WERI-Rb-1 (cell line): ENCODE results near the gene CEP83.

Experiments
- DNase-seq: peaks from one replicate; pipeline ENCODE4 v3.0.0-alpha.2; 2020
- H3K27ac ChIP-seq: fragments of 250-450 bp; sonication (Bioruptor Pico); 2 replicates; pipeline ENCODE4 v1.5.1; 2020; ENCODE audit warnings: mild to moderate bottlenecking, moderate library complexity
- H3K27me3 ChIP-seq: fragments of 250-450 bp; sonication (Bioruptor Pico); 2 replicates; pipeline ENCODE4 v1.5.1; 2021; ENCODE audit warnings: mild to moderate bottlenecking, low read depth, moderate library complexity; ENCODE audit not compliant: insufficient read depth, severe bottlenecking
- H3K36me3 ChIP-seq: fragments of 250-450 bp; sonication (Bioruptor Pico); 2 replicates; pipeline ENCODE4 v1.5.1; 2020; ENCODE audit warnings: mild to moderate bottlenecking, moderate library complexity
- H3K4me3 ChIP-seq: 2 replicates; pipeline ENCODE4 v1.5.1; 2011; ENCODE audit warnings: low read depth, mild to moderate bottlenecking, control low read depth, low read length
- H3K9me3 ChIP-seq: fragments of 250-450 bp; sonication (Bioruptor Pico); 2 replicates; pipeline ENCODE4 v1.5.1; 2021; ENCODE audit warnings: mild to moderate bottlenecking, moderate library complexity; ENCODE audit not compliant: severe bottlenecking
- TF ChIP-seq, protein P1 (sequence below): IDR thresholded peaks from 2 replicates; pipeline ENCODE4 v1.5.1; 2011; ENCODE audit warnings: low read depth, mild to moderate bottlenecking, control low read depth, inconsistent platforms, low read length

The CEP83 gene

DNA sequence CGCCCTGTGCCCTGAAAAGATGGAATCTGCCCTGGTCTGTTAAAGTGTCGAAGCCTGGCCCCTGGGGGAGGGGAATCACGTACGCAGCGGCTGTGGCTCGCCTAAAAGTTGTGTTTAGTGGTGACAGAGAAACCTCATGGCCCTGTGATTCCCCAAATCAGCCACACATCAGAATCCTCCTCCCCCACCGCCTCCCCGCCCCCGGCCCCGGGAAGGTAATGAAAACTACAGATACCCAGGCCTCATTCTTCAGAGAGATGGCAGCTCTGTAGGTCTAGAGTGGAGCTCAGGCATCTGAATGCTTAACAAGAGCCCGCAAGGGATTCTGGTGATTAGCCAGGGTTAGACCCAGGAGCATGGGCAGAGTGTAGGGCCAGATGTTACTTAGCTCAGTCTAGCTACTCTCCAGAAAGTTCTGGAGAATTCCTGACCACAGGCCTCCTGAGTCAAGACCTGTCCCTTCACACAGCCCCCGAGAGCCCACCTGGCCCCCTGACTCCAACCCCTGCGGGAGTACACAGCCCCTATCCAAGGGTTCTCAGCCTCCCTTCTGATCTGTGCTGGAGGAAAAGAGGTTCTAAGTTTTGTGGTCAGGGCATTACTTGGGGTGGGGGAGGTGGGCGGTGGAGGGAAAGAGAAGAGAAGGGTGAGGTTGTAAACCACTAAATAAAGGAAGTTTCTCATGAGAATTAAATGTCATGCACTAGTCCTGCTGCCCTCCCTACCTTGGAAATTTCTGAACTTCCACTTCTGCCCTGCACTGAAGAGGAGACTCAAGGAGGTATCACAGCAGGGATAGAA, 196.5 kb downstream of the CEP83 start:
- H3K27me3 ChIP-seq: no peaks in the 10 kb centered on the region
- no peak overlapping the region for H3K4me3 ChIP-seq
- no peak for DNase-seq
- no peaks in the 10 kb centered on the region for H3K36me3 ChIP-seq
- no peak overlapping the region for H3K27ac ChIP-seq
- H3K9me3 ChIP-seq: no peaks in the 10 kb centered on the region
- TF ChIP-seq, protein P1, sequence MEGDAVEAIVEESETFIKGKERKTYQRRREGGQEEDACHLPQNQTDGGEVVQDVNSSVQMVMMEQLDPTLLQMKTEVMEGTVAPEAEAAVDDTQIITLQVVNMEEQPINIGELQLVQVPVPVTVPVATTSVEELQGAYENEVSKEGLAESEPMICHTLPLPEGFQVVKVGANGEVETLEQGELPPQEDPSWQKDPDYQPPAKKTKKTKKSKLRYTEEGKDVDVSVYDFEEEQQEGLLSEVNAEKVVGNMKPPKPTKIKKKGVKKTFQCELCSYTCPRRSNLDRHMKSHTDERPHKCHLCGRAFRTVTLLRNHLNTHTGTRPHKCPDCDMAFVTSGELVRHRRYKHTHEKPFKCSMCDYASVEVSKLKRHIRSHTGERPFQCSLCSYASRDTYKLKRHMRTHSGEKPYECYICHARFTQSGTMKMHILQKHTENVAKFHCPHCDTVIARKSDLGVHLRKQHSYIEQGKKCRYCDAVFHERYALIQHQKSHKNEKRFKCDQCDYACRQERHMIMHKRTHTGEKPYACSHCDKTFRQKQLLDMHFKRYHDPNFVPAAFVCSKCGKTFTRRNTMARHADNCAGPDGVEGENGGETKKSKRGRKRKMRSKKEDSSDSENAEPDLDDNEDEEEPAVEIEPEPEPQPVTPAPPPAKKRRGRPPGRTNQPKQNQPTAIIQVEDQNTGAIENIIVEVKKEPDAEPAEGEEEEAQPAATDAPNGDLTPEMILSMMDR: no peak

DNA sequence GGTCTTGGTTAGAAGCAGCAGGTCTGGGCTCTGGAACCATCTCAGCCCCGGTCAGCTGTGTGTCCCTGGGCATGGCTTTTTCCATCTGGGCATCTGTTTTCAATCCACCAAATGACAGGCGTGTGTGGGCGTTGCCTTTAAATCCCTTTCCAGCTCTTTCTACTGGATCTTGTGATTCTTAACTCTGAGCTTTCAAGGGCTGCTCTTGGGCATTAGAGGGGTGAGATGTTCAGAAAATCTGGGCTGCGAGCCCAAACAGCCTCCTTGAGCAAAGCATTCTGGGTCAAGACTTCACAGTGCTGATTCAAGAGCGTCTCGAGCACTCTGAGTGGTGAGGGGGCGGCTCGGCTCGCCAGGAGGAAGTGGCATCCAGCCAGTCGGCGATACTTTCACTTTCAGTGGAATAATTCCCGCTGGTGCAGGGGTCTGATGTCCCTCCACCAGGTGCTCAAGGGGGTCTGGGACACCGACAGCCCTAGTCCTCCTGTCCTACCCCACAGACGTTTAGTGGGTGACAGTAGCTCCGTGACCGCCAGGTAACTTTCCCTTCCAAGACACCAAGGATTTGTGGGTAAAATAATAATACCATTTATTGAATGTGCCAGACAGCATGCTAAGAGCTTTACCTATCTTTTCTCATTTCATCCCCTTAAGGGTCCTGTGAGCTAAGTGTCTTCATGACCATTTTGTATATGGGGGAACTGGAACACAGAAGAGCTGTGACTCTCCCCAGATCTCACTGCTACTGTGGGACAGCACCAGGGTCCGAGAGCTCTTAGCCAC, 197.2 kb downstream of the CEP83 start:
- no peak overlapping the region for H3K4me3 ChIP-seq

DNA sequence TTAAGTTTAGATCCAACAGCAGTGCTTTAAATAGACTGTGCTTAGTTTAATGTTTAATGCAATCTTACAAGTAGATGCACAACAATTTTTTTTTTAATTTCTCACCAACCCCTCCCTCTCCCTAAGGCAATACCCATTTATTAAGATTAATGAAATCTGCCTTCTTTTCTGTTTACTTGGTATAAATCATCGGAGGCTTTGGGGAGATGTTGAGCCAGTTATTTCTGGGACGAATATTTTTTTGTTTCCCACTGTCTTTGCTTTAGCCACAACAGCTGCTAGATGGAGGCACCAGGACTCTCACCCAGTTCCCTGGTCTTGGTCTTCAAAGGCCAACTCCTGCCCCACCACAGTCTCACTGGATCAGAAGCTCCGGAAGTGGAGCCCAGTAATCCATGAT, 197.9 kb downstream of the CEP83 start:
- Histone ChIP-seq H3K36me3 (no peaks in the 10 kb centered on the region), H3K4me3 (no peak overlapping the region), H3K27me3 (no peaks in the 10 kb centered on the region), H3K27ac (no peak overlapping the region), H3K9me3 (no peaks in the 10 kb centered on the region)
- DNase-seq: no peak
- TF ChIP-seq, protein P1: no peak

More for the DNA sequence above, 197.2 kb downstream of the CEP83 start:
- H3K9me3 ChIP-seq: no peaks in the 10 kb centered on the region
- H3K36me3 ChIP-seq: no peaks in the 10 kb centered on the region
- no peaks in the 10 kb centered on the region for H3K27me3 ChIP-seq
- DNase-seq: no peak
- TF ChIP-seq, protein P1: no peak
- H3K27ac ChIP-seq: no peak overlapping the region

DNA sequence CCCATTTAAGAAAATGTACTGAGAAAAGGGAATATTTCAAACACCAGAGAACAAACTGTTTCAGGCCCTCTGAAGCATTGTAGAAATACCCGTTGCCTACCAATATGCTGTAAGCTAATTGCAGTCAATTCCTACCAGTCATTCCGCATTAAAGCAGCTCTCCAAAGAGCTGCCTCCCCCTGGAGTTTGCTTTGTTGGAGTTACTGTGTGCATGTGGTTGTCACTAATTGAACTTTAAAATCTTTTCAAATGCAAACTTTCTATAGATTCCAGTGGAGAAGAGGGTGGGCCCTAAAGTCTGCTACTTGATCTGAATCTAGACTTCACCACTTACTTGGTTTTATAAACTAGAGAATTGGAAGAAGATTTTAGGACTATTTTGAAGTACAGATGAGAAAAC, 198.5 kb downstream of the CEP83 start:
- Histone ChIP-seq H3K27ac (no peak overlapping the region), H3K27me3 (no peaks in the 10 kb centered on the region), H3K36me3 (no peaks in the 10 kb centered on the region), H3K4me3 (no peak overlapping the region), H3K9me3 (no peaks in the 10 kb centered on the region)
- DNase-seq: no peak
- TF ChIP-seq, protein P1: no peak

DNA sequence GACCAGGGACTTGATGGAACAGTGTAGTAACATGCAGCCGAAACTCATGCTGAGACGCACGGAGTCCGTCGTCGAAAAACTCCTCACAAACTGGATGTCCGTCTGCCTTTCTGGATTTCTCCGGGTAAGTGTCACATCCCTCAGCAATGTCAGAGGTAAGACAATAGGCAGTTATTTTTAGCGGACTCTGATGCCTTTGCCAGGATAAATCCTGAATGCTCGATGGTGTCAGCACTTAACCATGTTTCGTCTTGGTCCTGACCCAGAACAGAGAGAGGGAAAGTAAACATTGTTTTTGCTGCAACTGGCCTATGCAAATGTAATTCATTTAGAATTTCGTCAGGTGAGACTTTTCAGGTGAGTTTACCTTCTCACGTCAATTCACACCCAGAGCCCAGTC, 198.9 kb downstream of the CEP83 start:
- H3K36me3 ChIP-seq: no peaks in the 10 kb centered on the region
- no peak overlapping the region for H3K27ac ChIP-seq
- TF ChIP-seq, protein P1: no peak
- H3K9me3 ChIP-seq: no peaks in the 10 kb centered on the region
- no peak for DNase-seq
- H3K27me3 ChIP-seq: no peaks in the 10 kb centered on the region
- H3K4me3 ChIP-seq: no peak overlapping the region
